ENCODE results near the gene MAST4. TPM values are rescaled to one million over a fixed set of nuclear protein-coding genes. Genes with fewer than 3 reads are reported as not detected.

Gene MAST4
- total and polyA plus RNA-seq, 2 donors (not counting 1 experiment from before 2014, with no cell fraction given) = 2.5 to 57.1 TPM

DNA sequence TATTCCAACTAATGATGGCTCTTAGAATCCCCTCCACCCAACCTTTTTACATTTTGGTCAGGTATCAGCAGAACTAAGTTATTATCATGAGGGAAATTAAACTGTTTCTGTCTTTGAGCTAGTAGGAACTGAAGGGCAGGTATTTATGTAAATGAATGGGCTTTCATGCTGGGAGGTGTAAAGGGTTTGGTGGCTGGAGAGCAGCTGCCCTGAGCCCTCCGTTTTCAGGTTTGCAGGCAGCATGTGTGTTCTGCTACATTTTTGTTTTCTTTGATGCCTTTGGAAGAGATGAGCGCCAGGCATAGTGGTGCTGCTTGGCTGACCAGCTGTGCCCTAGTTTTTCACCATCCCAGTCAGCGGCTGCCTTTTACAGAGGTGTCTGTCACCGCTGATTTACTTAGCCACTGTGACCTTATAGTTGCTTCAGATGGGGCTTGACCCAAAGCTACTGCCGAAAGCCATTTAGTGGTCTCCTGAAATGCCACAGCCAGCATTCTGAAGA lies 231.9 kb downstream of the MAST4 start:
- ATAC-seq (ENCODE audit: low read depth) (peak; percentile 32), DNase-seq (no peak)
- Mint-ChIP-seq H3K4me1 (peaks cover 20% of the 10 kb centered on the region), H3K27me3 (peaks cover 25% of the 10 kb centered on the region), H3K4me3 (peak overlapping the region; percentile 84), H3K9me3 (ENCODE audit: insufficient read depth) (no peaks in the 10 kb centered on the region), H3K27ac (no peak overlapping the region)
- peak overlapping the region; percentile 53 for H3K9ac ChIP-seq (ENCODE audit: low read length)
- no peaks in the 10 kb centered on the region for H3K36me3 ChIP-seq (replicated peaks in 1 of 2; ENCODE audit: control extremely low read depth in 1 of 2, control insufficient read depth in 1 of 2, extremely low read depth in 1 of 2, insufficient read depth in 2 of 2, low read length in 1 of 2)
- H3K4me1 ChIP-seq (ENCODE audit: control insufficient read depth in 2 of 2, insufficient read depth in 2 of 2, low read length in 2 of 2) = peaks cover 13 to 20% of the 10 kb centered on the region in 2 donors
- H4K20me1 ChIP-seq (ENCODE audit: control insufficient read depth, insufficient read depth, low read length, poor library complexity, severe bottlenecking) = no peaks in the 10 kb centered on the region
- H3K4me3 ChIP-seq (ENCODE audit: control extremely low read depth in 1 of 5, extremely low read depth in 1 of 5, insufficient read depth in 1 of 5, low read depth in 2 of 5, low read length in 4 of 5) = peak overlapping the region in 3 of 5 experiments; percentile 29 to 50 (median 34)
- CTCF ChIA-PET = interaction anchor here (0.8 to 5.7 kb wide), 5 partner anchors 9 to 522 kb away, joined by 3 to 28 read pairs (median 6); no protein-coding TSS in a partner anchor
- no peaks in the 10 kb centered on the region for H3K9me3 ChIP-seq (ENCODE audit: control extremely low read depth in 1 of 3, control insufficient read depth in 2 of 3, insufficient read depth in 1 of 3, low read length in 2 of 3)
- H3K79me2 ChIP-seq (ENCODE audit: control insufficient read depth, insufficient read depth, low read length) = no peaks in the 10 kb centered on the region
- 14% methylated on average over 5 of the region's 5 CpGs for WGBS (ENCODE audit: insufficient coverage)
- no peak for TF ChIP-seq EZH2 (IDR thresholded peaks at IDR 0.05; ENCODE audit: borderline replicate concordance, insufficient read depth, low read depth, low read length, poor library complexity, severe bottlenecking)
- TF ChIP-seq, protein P1, sequence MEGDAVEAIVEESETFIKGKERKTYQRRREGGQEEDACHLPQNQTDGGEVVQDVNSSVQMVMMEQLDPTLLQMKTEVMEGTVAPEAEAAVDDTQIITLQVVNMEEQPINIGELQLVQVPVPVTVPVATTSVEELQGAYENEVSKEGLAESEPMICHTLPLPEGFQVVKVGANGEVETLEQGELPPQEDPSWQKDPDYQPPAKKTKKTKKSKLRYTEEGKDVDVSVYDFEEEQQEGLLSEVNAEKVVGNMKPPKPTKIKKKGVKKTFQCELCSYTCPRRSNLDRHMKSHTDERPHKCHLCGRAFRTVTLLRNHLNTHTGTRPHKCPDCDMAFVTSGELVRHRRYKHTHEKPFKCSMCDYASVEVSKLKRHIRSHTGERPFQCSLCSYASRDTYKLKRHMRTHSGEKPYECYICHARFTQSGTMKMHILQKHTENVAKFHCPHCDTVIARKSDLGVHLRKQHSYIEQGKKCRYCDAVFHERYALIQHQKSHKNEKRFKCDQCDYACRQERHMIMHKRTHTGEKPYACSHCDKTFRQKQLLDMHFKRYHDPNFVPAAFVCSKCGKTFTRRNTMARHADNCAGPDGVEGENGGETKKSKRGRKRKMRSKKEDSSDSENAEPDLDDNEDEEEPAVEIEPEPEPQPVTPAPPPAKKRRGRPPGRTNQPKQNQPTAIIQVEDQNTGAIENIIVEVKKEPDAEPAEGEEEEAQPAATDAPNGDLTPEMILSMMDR (IDR thresholded peaks at IDR 0.05) = no peak
- H3K27me3 ChIP-seq (replicated peaks in 1 of 4; ENCODE audit: control extremely low read depth in 1 of 4, control insufficient read depth in 3 of 4, insufficient read depth in 4 of 4, low read length in 3 of 4) = peaks cover 0 to 9% (median 3%) of the 10 kb centered on the region in 4 experiments
- H2AFZ ChIP-seq (ENCODE audit: insufficient read depth, low read depth, low read length, poor library complexity, severe bottlenecking) = peak overlapping the region; percentile 73
- POLR2A ChIA-PET = no interaction called here
- H3K27ac ChIP-seq (ENCODE audit: low read length in 2 of 2) = no peak overlapping the region
- peak overlapping the region; percentile 70 for H3K4me2 ChIP-seq (replicated peaks; ENCODE audit: low read depth, low read length, poor library complexity, severe bottlenecking)
- intact Hi-C loops (cut with micrococcal nuclease) = no loop called here

DNA sequence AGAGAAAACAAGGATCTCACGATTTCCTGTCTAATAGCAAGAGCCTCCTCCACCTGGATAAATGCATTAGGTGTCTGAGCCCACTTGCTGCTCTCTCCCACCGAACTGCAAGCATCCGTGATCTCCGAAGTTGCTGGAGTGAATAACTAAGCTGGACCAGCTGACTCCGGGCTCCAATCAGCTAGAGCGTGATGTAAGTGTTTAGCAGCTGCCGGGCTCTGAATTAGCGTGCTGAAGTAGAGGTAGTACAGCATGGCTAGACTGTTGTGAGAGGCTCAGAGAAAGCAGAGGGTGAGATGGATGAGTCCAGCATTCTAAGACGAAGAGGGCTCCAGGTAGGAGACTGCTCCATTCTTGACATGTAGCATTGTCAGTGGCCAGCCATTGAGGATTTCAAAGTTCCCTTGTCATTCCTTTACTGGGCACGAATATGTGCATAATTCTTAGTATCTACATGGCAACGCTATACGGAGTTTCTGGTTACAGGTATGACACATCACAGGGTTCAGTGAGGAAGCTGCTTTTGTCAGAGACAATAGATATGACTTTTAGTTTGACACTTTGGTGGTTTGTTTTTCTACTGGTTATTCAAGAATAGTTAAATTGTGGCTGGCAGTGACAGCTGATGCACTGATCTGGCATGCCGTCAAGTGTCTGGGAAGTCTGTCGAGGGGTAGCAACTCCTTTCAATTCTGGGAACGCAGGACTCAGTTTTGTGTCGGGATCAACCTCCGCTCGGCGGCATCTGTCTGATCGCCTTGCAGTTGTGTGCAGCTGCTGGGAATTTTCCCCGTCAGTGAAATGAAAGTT lies 232.6 kb downstream of the MAST4 start:
- Histone ChIP-seq H3K4me1 (ENCODE audit: control insufficient read depth in 2 of 2, insufficient read depth in 2 of 2, low read length in 2 of 2) (peaks cover 13 to 20% of the 10 kb centered on the region in 2 donors), H3K4me2 (replicated peaks; ENCODE audit: low read depth, low read length, poor library complexity, severe bottlenecking) (peak overlapping the region; percentile 70), H3K9me3 (ENCODE audit: control extremely low read depth in 1 of 3, control insufficient read depth in 2 of 3, insufficient read depth in 1 of 3, low read length in 2 of 3) (no peaks in the 10 kb centered on the region), H4K20me1 (ENCODE audit: control insufficient read depth, insufficient read depth, low read length, poor library complexity, severe bottlenecking) (no peaks in the 10 kb centered on the region), H3K4me3 (ENCODE audit: control extremely low read depth in 1 of 5, extremely low read depth in 1 of 5, insufficient read depth in 1 of 5, low read depth in 2 of 5, low read length in 4 of 5) (peak overlapping the region; percentile 7 to 67 (median 34)), H3K36me3 (replicated peaks in 1 of 2; ENCODE audit: control extremely low read depth in 1 of 2, control insufficient read depth in 1 of 2, extremely low read depth in 1 of 2, insufficient read depth in 2 of 2, low read length in 1 of 2) (no peaks in the 10 kb centered on the region), H3K27me3 (replicated peaks in 1 of 4; ENCODE audit: control extremely low read depth in 1 of 4, control insufficient read depth in 3 of 4, insufficient read depth in 4 of 4, low read length in 3 of 4) (peaks cover 0 to 10% (median 3%) of the 10 kb centered on the region in 4 experiments), H3K9ac (ENCODE audit: low read length) (peak overlapping the region; percentile 53), H2AFZ (ENCODE audit: insufficient read depth, low read depth, low read length, poor library complexity, severe bottlenecking) (peak overlapping the region; percentile 73), H3K27ac (ENCODE audit: low read length in 2 of 2) (no peak overlapping the region), H3K79me2 (ENCODE audit: control insufficient read depth, insufficient read depth, low read length) (no peaks in the 10 kb centered on the region)
- no peak for TF ChIP-seq EZH2 (IDR thresholded peaks at IDR 0.05; ENCODE audit: borderline replicate concordance, insufficient read depth, low read depth, low read length, poor library complexity, severe bottlenecking)
- TF ChIP-seq, protein P1 (IDR thresholded peaks at IDR 0.05) = no peak
- 5% methylated on average over 21 of the region's 21 CpGs for WGBS (ENCODE audit: insufficient coverage)
- ATAC-seq (ENCODE audit: low read depth) (peak; percentile 95), DNase-seq (peak; percentile 53)
- Mint-ChIP-seq H3K27ac (no peak overlapping the region), H3K4me1 (peaks cover 19% of the 10 kb centered on the region), H3K9me3 (ENCODE audit: insufficient read depth) (no peaks in the 10 kb centered on the region), H3K4me3 (peak overlapping the region; percentile 84), H3K27me3 (peaks cover 28% of the 10 kb centered on the region)
- intact Hi-C loops (cut with micrococcal nuclease) = no loop called here
- POLR2A ChIA-PET = no interaction called here
- CTCF ChIA-PET = interaction anchor here (0.8 to 5.7 kb wide), 5 partner anchors 10 to 522 kb away, joined by 3 to 28 read pairs (median 6); no protein-coding TSS in a partner anchor

Data from B cell (primary cell).